ENCODE results near the gene PPM1L. TPM values are rescaled to one million over a fixed set of nuclear protein-coding genes. Genes with fewer than 3 reads are reported as not detected.

The PPM1L gene
- total RNA-seq, 1 donor from 2014 or later, result 14.2 TPM

DNA sequence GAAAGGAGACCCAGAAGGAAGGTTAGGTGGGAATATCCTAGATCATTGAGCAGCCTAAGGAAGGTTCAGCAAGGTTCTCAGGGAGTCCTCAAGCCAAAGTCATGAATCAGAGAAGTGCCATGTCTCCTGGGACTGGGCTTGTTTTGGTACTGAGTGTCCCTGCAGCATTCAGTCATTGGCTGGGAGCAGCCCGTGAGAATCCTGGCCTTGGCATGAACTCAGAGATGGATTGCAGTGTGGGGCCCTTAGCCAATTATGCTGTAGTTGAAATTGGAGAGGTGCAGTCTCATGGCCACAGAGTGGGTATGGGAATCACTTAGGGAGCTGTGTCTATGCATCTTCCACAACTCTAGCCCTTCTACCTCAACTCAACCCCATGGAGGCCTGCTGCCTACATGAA, 17.0 kb upstream of the PPM1L start:
- DNase-seq (ENCODE audit: extremely low spot score in 2 of 2), result no peak
- TF ChIP-seq POLR2A (IDR thresholded peaks at IDR 0.05) (no peak), POLR2AphosphoS5 (IDR thresholded peaks at IDR 0.05; ENCODE audit: insufficient read depth in 1 of 2, low read depth in 1 of 2) (no peak)
- TF ChIP-seq, protein P1, sequence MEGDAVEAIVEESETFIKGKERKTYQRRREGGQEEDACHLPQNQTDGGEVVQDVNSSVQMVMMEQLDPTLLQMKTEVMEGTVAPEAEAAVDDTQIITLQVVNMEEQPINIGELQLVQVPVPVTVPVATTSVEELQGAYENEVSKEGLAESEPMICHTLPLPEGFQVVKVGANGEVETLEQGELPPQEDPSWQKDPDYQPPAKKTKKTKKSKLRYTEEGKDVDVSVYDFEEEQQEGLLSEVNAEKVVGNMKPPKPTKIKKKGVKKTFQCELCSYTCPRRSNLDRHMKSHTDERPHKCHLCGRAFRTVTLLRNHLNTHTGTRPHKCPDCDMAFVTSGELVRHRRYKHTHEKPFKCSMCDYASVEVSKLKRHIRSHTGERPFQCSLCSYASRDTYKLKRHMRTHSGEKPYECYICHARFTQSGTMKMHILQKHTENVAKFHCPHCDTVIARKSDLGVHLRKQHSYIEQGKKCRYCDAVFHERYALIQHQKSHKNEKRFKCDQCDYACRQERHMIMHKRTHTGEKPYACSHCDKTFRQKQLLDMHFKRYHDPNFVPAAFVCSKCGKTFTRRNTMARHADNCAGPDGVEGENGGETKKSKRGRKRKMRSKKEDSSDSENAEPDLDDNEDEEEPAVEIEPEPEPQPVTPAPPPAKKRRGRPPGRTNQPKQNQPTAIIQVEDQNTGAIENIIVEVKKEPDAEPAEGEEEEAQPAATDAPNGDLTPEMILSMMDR (IDR thresholded peaks at IDR 0.05), result no peak
- intact Hi-C loops (cut with DNase I), result loop anchor here (5.0 kb wide), 1 partner anchor 473 kb away; no protein-coding TSS in a partner anchor
- Histone ChIP-seq H3K4me1 (no peaks in the 10 kb centered on the region), H3K36me3 (no peaks in the 10 kb centered on the region), H3K27me3 (no peaks in the 10 kb centered on the region), H3K9me3 (no peaks in the 10 kb centered on the region), H3K4me3 (no peak overlapping the region), H3K27ac (no peak overlapping the region)

DNA sequence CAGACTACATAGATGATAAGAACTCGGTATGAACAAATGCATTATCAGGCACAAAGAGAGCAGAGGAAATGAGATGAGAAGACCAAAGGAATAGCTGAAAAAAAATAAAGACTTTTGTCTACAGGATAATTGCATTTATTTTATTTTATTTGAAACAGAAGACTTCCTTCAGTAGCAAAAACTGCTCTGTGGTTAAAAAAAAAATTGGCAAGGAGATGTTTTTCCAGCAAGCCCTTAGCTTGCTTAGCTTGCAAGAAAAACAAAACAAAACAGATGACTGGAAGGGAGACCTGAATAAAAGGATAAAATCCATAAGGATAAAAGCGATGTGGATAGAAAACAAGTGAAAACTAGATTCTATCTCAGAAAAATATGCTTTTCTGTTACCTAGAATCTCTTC, 9.1 kb upstream of the PPM1L start:
- H3K36me3 ChIP-seq, result no peaks in the 10 kb centered on the region
- H3K9me3 ChIP-seq, result no peaks in the 10 kb centered on the region
- no peak for DNase-seq (ENCODE audit: extremely low spot score in 2 of 2)
- H3K4me1 ChIP-seq, result peaks cover 8% of the 10 kb centered on the region
- TF ChIP-seq POLR2AphosphoS5 (IDR thresholded peaks at IDR 0.05; ENCODE audit: insufficient read depth in 1 of 2, low read depth in 1 of 2) (no peak), POLR2A (IDR thresholded peaks at IDR 0.05) (no peak)
- TF ChIP-seq, protein P1 (IDR thresholded peaks at IDR 0.05), result no peak
- no peak overlapping the region for H3K4me3 ChIP-seq
- intact Hi-C loops (cut with DNase I), result no loop called here
- no peak overlapping the region for H3K27ac ChIP-seq
- no peaks in the 10 kb centered on the region for H3K27me3 ChIP-seq

DNA sequence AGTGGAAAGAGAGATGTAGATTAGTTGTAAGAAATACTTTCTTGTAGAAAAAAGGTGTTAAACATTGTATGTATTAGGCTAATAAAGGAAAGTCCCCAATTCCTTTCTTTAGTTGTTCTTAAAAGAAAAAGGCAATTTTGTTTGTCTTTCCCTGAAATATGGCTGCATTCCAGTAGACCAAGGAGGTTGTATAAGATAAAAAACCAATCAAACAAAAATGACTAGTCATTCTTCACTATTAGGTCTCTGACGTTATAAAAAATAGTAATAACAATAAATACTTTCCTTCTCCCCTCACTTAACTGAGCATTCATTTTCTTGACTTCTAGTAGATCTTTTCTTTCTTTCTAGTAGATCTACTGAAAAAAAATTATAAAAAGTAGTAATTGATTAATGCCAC, 8.6 kb upstream of the PPM1L start:
- TF ChIP-seq, protein P1 (IDR thresholded peaks at IDR 0.05), result no peak
- TF ChIP-seq POLR2AphosphoS5 (IDR thresholded peaks at IDR 0.05; ENCODE audit: insufficient read depth in 1 of 2, low read depth in 1 of 2) (no peak), POLR2A (IDR thresholded peaks at IDR 0.05) (no peak)
- Histone ChIP-seq H3K36me3 (no peaks in the 10 kb centered on the region), H3K27me3 (no peaks in the 10 kb centered on the region), H3K4me3 (no peak overlapping the region), H3K9me3 (no peaks in the 10 kb centered on the region), H3K4me1 (peaks cover 8% of the 10 kb centered on the region), H3K27ac (no peak overlapping the region)
- intact Hi-C loops (cut with DNase I), result no loop called here
- DNase-seq (ENCODE audit: extremely low spot score in 2 of 2), result no peak

DNA sequence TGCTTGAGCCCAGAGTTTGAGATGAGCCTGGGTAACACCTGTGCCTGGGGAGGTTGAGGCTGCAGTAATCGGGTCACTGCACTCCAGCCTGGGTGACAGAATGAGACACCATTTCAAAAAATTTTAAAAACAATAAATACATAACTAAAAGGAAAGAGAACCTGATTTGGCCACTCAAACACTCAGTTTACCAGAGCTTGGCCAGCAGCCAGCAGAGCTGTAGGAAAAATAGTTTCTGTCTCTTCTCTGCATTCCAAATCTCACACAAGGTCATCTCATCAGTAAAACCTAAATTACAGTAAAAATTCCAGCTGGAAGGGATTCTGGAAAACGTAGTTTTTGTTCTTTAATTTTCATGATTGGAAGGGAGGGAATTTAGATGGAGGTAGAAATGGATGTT, 7.8 kb upstream of the PPM1L start:
- Histone ChIP-seq H3K9me3 (no peaks in the 10 kb centered on the region), H3K36me3 (no peaks in the 10 kb centered on the region), H3K4me3 (no peak overlapping the region), H3K27me3 (no peaks in the 10 kb centered on the region), H3K4me1 (peaks cover 8% of the 10 kb centered on the region), H3K27ac (no peak overlapping the region)
- DNase-seq (ENCODE audit: extremely low spot score in 2 of 2), result no peak
- intact Hi-C loops (cut with DNase I), result no loop called here
- no peak for TF ChIP-seq POLR2A (IDR thresholded peaks at IDR 0.05)

DNA sequence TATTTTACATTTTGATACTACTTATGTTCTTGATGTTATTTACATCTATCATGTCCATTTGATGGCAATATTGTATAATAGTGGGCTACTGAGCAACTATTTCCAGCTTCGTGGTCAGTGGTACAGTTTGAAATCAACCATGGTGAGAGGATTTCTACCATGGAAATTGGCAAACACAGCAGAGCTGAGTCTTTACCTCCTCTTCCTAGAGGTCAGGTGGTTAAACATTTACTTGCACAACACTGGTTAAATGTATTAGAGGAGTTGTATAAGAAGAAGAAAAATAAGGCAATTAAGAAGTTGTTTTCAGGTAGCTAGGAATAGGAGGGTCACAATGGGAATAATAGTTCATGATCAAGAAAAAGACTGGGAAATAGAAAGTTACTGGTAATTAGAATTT, 7.2 kb upstream of the PPM1L start:
- intact Hi-C loops (cut with DNase I), result no loop called here
- H3K27me3 ChIP-seq, result no peaks in the 10 kb centered on the region
- H3K4me1 ChIP-seq, result peaks cover 13% of the 10 kb centered on the region
- no peaks in the 10 kb centered on the region for H3K9me3 ChIP-seq
- TF ChIP-seq, protein P1 (IDR thresholded peaks at IDR 0.05), result no peak
- TF ChIP-seq POLR2A (IDR thresholded peaks at IDR 0.05) (no peak), POLR2AphosphoS5 (IDR thresholded peaks at IDR 0.05; ENCODE audit: insufficient read depth in 1 of 2, low read depth in 1 of 2) (no peak)
- no peak overlapping the region for H3K4me3 ChIP-seq
- no peak for DNase-seq (ENCODE audit: extremely low spot score in 2 of 2)
- H3K27ac ChIP-seq, result no peak overlapping the region
- H3K36me3 ChIP-seq, result no peaks in the 10 kb centered on the region

Data from vagina (tissue), 2 donors.